Right lobe of liver (tissue), 6 donors: ENCODE measurements around the gene ESPNL. TPM values are rescaled to one million over a fixed set of nuclear protein-coding genes. Genes with fewer than 3 reads are reported as not detected.

Experiments
- ATAC-seq, 4 donors: fragments of 200-7000 bp; cut with Tn5 transposase; one replicate each; pipeline ENCODE4 v1.9.1; 2020; ENCODE audit warnings: mild to moderate bottlenecking in 4 of 4, moderate library complexity in 4 of 4
- DNase-seq, 3 donors: peaks; one replicate each; pipeline ENCODE4 v3.0.0-alpha.2; 2020
- H3K27ac ChIP-seq, 3 donors: fragments of 200-600 bp; one replicate each; pipeline ENCODE4 v1.8.0; 2022
- H3K27me3 ChIP-seq, 2 donors: fragments of 200-600 bp; one replicate each; pipeline ENCODE4 v1.8.0; 2022
- H3K36me3 ChIP-seq, 4 donors: fragments of 200-600 bp; sonication (generic) in 1 of 4; one replicate each; pipeline versions ENCODE4 v1.5.1 to v1.8.0; 2017 to 2022; ENCODE audit warnings: control low read depth in 1 of 4
- H3K4me1 ChIP-seq, 4 donors: fragments of 200-600 bp; sonication (generic) in 1 of 4; one replicate each; pipeline versions ENCODE4 v1.5.1 to v1.8.0; 2017 to 2022; ENCODE audit warnings: control low read depth in 1 of 4
- H3K4me3 ChIP-seq, 3 donors: fragments of 200-600 bp; one replicate each; pipeline ENCODE4 v1.8.0; 2022
- H3K9me3 ChIP-seq, 4 donors: fragments of 200-600 bp; sonication (generic) in 1 of 4; one replicate each; pipeline versions ENCODE4 v1.5.1 to v1.8.0; 2017 to 2022; ENCODE audit warnings: control low read depth in 1 of 4
- CTCF ChIP-seq, 4 donors: fragments of 200-600 bp in 3 of 4; fragments of 450-650 bp in 1 of 4; IDR thresholded peaks; one replicate each; pipeline versions ENCODE4 v1.5.1 to v1.8.0; 2016 to 2022; ENCODE audit warnings: antibody characterized with exemption in 4 of 4, mild to moderate bottlenecking in 2 of 4
- POLR2A ChIP-seq: fragments of 450-650 bp; IDR thresholded peaks from one replicate; pipeline ENCODE4 v1.6.1; 2017; ENCODE audit warnings: antibody characterized with exemption, mild to moderate bottlenecking
- WGBS: methylation state at CpG from one replicate; pipeline ENCODE4 v1.1.6; 2018; ENCODE audit warnings: low coverage, low lambda C conversion rate; ENCODE audit not compliant: insufficient coverage; ENCODE audit errors: missing lambda C conversion rate; 5-methylcytosine and 5-hydroxymethylcytosine counted together
- intact Hi-C, 2 donors: fragments of 100-400 bp; cut with DNase I; formaldehyde crosslinking; loops; one replicate each; pipeline versions ENCODE4 v1.11.2 to v1.14.1; 2022
- total RNA-seq, 6 experiments: library from RNA; depleted of rRNA in 2 of 6; stranded (reverse); fragments of >200 nt in 2 of 6; fragmentation: NEBNext Ultra II Directional in 3 of 6; extraction: Animal tissue kit (Norgen Biotek cat#: 25700) in 3 of 6; gene quantifications; one replicate each; pipeline versions ENCODE4 v1.1.0 to v1.2.4, GENCODE V29; 2016 to 2023
- donor health status: DM: no; HTN: yes; CAD: no.
- donor health status: DM: no; HTN: no; CAD: no.
- donor health status: DM: no; HTN: no; CAD: no.
- donor health status: DM: no; HTN: yes; CAD: no.
- donor health status: DM: no; HTN: yes; CAD: no.

Gene ESPNL
- total RNA-seq, 6 experiments from 2014 or later: 0.11 to 1.1 (median 0.50) TPM

GRCh38 chr2:238165288-238165921 lies 65.3 kb downstream of the ESPNL start:
- 70% methylated on average over 2 of the region's 12 CpGs for WGBS
- Histone ChIP-seq H3K27ac (no peak overlapping the region), H3K9me3 (no peaks in the 10 kb centered on the region), H3K36me3 (peaks cover 0 to 3% (median 0%) of the 10 kb centered on the region in 4 donors), H3K27me3 (no peaks in the 10 kb centered on the region), H3K4me1 (peaks cover 0 to 15% (median 6%) of the 10 kb centered on the region in 4 donors), H3K4me3 (no peak overlapping the region)
- intact Hi-C loops: no loop called here
- no peak for ATAC-seq
- DNase-seq: no peak
- no peak for TF ChIP-seq POLR2A
- TF ChIP-seq CTCF (IDR thresholded peaks at IDR 0.05): no peak

- Histone ChIP-seq H3K4me1 (peaks cover 0 to 17% (median 9%) of the 10 kb centered on the region in 4 donors), H3K4me3 (no peak overlapping the region), H3K36me3 (peaks cover 0 to 6% (median 0%) of the 10 kb centered on the region in 4 donors), H3K9me3 (no peaks in the 10 kb centered on the region), H3K27ac (no peak overlapping the region), H3K27me3 (no peaks in the 10 kb centered on the region)
- TF ChIP-seq CTCF (IDR thresholded peaks at IDR 0.05) (no peak), POLR2A (no peak)
- intact Hi-C loops: no loop called here
- ATAC-seq (peak in 2 of 4 donors; percentile 4 to 41), DNase-seq (no peak)
- 11% methylated on average over 3 of the region's 24 CpGs for WGBS
Observed at GRCh38 chr2:238166391-238167343, 66.5 kb downstream of the ESPNL start.

GRCh38 chr2:238167344-238167715 lies 67.2 kb downstream of the ESPNL start:
- Histone ChIP-seq H3K4me1 (peaks cover 0 to 17% (median 9%) of the 10 kb centered on the region in 4 donors), H3K4me3 (no peak overlapping the region), H3K36me3 (peaks cover 0 to 12% (median 0%) of the 10 kb centered on the region in 4 donors), H3K9me3 (no peaks in the 10 kb centered on the region), H3K27me3 (no peaks in the 10 kb centered on the region), H3K27ac (no peak overlapping the region)
- no peak for TF ChIP-seq CTCF (IDR thresholded peaks at IDR 0.05)
- no peak for TF ChIP-seq POLR2A
- no CpG with 5 or more reads among the region's 7 CpGs for WGBS
- DNase-seq: no peak
- no peak for ATAC-seq
- intact Hi-C loops: no loop called here

- H3K27me3 ChIP-seq: no peaks in the 10 kb centered on the region
- 60% methylated on average over 1 of the region's 8 CpGs for WGBS
- no peak for DNase-seq
- H3K4me3 ChIP-seq: no peak overlapping the region
- TF ChIP-seq POLR2A (no peak), CTCF (IDR thresholded peaks at IDR 0.05) (no peak)
- no peak for ATAC-seq
- peaks cover 0 to 17% (median 0%) of the 10 kb centered on the region in 4 donors for H3K36me3 ChIP-seq
- H3K27ac ChIP-seq: no peak overlapping the region
- intact Hi-C loops: no loop called here
- H3K4me1 ChIP-seq: peaks cover 0 to 17% (median 9%) of the 10 kb centered on the region in 4 donors
- H3K9me3 ChIP-seq: no peaks in the 10 kb centered on the region
Observed at GRCh38 chr2:238167761-238168160, 67.6 kb downstream of the ESPNL start.
